Stomach (tissue), 4 donors: ENCODE data around the gene SMIM38.

Experiments used
- CTCF ChIP-seq, 7 experiments: fragments of 450-650 bp in 4 of 7; fragments of 200-600 bp in 3 of 7; sonication (generic) in 3 of 7; IDR thresholded peaks; one replicate each; pipeline ENCODE4 v1.5.1; 2016 to 2019; ENCODE audit warnings: antibody characterized with exemption in 7 of 7, control low read depth in 2 of 7, mild to moderate bottlenecking in 1 of 7
- POLR2A ChIP-seq, 4 donors: fragments of 450-650 bp; IDR thresholded peaks; one replicate each; pipeline ENCODE4 v1.6.1; 2016; ENCODE audit warnings: antibody characterized with exemption in 4 of 4, control low read depth in 2 of 4, mild to moderate bottlenecking in 1 of 4, moderate library complexity in 1 of 4
- POLR2AphosphoS5 ChIP-seq, 3 donors: sonication (generic); formaldehyde crosslinking; IDR thresholded peaks; one replicate each; pipeline ENCODE4 v1.6.1; 2016; ENCODE audit warnings: antibody characterized with exemption in 3 of 3

DNA sequence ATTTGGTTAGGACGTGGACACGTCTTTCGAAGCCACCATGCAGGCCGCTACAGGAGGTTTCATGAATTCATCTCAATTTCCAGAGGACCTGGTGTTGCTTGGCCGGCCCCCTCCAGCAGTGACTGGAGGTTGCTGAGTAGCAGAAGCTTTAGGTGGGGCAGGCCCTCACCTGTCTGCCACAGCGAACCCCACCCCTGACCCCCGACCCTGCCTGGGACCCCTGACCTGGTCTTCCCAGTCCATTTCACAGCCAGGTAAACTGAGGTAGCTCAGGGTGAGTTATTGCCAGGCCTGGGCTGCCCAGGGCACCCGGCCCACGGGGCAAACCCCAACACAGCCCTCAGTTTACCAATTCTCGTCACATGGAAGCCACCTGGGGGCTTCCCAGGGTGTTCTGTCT lies 39.1 kb upstream of the SMIM38 start:
- TF ChIP-seq POLR2A (IDR thresholded peaks at IDR 0.05) = no peak
- no peak for TF ChIP-seq CTCF (IDR thresholded peaks at IDR 0.05)
- no peak for TF ChIP-seq POLR2AphosphoS5 (IDR thresholded peaks at IDR 0.05)
